HG02981 (cell line): Measurements from ENCODE around the gene PEAK1.

Experiments
- ATAC-seq: cut with Tn5 transposase; IDR thresholded peaks from one replicate; pipeline ENCODE4 v1.9.1; 2021; ENCODE audit warnings: mild to moderate bottlenecking, moderate library complexity; ENCODE audit not compliant: unreplicated experiment

PEAK1 gene, protein sequence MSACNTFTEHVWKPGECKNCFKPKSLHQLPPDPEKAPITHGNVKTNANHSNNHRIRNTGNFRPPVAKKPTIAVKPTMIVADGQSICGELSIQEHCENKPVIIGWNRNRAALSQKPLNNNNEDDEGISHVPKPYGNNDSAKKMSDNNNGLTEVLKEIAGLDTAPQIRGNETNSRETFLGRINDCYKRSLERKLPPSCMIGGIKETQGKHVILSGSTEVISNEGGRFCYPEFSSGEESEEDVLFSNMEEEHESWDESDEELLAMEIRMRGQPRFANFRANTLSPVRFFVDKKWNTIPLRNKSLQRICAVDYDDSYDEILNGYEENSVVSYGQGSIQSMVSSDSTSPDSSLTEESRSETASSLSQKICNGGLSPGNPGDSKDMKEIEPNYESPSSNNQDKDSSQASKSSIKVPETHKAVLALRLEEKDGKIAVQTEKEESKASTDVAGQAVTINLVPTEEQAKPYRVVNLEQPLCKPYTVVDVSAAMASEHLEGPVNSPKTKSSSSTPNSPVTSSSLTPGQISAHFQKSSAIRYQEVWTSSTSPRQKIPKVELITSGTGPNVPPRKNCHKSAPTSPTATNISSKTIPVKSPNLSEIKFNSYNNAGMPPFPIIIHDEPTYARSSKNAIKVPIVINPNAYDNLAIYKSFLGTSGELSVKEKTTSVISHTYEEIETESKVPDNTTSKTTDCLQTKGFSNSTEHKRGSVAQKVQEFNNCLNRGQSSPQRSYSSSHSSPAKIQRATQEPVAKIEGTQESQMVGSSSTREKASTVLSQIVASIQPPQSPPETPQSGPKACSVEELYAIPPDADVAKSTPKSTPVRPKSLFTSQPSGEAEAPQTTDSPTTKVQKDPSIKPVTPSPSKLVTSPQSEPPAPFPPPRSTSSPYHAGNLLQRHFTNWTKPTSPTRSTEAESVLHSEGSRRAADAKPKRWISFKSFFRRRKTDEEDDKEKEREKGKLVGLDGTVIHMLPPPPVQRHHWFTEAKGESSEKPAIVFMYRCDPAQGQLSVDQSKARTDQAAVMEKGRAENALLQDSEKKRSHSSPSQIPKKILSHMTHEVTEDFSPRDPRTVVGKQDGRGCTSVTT (N-terminal part only)

DNA sequence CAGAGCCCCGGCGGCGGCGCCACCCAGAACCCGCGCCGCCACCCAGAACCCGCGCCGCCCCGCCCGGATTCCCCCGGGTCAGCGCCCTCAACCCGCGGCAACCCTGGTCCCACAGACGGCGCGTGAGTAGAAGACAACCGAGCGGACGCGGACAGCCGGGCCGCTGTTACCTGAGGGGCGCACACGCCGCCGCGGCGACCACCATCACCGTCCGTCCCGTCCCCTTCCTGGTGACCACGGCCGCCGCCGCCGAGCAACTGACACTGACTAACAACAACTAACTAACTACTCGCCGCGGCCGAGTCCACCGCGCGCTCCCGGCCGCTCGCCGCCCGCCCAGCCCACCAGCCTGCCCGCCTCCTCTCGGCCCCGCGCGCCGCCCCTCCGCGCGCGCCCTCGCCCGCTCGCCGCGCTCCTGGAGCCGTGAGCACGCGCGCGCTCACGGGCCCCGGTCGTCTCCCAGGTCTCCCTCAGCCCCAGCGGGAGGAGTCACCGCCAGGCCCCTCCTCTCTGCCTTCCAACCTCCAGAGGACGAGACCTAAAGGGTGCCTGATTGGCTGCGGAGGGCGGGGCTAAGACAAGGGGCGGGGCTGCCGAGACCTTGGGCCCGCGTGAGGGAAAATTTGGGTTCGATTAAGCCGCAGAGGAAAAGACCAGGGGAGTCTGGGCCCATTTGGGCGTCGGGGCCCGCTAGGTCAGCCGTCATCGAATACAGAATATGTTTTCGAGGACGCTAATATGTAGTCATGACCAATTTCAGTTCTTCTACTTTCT lies at the start of gene PEAK1:
Gene PEAK1 (minus strand): TSS at position 269 of the 774 bp plus-strand sequence. CDS start 238,178 bp downstream, outside the sequence.
- peak; percentile 92 for ATAC-seq

DNA sequence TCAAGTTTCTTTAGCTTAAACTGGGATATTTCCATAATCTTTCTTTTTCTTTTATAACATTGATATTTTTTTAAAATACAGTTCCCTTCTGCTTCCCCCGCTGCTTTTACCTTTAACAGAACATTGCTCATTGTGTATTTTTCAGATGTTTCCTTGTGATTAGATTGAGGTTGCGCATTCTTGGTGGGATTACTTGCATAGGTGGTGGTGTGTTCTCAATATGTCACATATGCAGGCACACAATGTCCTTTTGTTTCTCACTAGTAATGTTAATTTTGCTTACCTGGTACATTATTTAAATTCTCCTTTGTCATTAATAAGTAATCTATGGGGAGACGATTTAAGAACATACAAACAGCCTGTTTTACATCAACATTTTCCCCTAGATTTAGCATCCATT lies 49.0 kb upstream of the PEAK1 start:
- ATAC-seq, result no peak

DNA sequence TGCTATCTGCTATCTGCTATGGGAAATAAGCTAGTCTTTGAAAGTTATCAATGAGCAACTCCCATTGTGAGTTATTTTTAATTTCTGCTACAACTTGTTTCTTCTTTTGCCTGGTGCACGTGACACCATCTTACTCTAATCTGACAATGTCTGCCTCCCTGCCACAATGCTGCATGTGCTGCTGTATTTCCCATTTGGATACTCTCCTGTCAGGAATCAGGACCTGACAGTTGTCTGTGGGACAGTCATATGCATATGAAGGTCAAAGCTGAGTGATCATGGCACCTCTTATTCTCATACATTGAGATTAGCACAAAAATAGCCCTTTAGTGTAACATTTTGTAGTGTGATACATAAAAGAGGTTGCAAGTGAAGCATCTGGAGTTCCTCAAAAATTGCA lies 46.6 kb upstream of the PEAK1 start:
- ATAC-seq, result no peak

DNA sequence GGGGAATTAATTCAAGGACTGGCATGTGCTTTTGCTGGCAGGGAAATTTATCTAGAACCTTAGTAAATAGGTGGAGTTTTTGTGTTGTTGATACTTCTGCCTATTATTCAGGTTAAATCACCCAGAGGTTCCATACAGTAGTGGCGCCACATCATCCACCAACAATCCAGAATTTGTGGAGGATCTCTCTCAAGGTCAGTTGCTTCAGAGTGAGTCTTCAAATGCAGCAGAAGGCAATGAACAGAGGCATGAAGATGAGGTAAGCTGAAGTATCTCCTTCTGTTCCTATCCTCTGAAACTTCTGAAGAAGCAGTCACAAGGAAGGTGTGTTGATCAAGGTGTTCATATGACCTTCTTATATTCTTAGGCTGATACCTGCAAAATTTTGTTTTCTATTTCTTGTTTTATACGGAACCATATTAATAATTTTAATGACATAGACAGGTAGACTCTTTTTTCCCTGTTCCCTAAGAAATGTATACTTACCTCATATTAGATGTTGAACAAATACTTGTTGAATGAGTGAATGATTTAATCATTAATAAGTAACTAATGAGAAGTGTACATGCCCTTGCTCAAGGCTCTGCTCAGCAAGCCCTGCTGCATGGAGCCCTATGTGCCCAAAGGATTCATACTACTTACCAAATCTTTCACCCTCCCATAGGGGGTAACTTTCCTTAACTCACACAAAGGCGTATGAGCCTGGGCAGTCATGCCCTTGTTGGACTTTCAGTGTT lies 44.4 kb upstream of the PEAK1 start:
- no peak for ATAC-seq

DNA sequence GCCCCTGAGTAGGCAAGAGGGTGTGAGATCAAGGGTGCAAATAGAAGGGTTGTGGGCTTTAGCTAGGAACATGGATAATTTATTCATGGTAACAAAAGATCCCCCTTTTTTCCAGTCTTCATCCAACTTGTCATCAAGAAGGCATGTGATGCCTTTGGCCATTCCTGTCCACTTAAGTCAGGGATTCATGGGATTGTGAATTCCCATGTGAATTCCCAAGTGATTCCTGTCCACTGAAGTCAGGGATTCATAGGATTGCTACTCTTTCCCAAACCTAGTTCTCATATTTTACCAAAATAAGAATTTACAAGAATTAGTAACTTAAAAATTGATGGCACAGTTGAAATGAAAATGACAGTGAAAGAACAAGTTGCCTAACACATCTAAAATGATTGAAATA lies 41.6 kb upstream of the PEAK1 start:
- no peak for ATAC-seq

DNA sequence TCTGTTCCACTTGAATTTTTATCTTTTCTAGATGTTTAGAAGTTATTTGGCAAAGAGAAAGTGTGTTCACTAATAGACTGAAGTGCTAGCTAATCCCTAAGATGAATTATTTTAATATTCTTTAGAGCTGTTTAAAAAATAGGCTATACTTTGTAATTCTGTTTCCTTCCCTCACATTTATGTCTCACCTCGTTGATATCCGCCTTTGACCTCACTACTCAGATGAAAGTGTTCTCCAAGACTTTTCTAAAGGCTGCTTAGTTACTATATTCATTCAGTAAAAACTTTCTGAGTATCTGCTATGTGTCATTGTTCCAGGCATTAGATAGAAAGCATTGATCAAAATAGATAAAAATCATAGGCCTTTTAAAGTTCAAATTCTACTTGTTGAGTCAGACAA lies 39.1 kb upstream of the PEAK1 start:
- no peak for ATAC-seq

DNA sequence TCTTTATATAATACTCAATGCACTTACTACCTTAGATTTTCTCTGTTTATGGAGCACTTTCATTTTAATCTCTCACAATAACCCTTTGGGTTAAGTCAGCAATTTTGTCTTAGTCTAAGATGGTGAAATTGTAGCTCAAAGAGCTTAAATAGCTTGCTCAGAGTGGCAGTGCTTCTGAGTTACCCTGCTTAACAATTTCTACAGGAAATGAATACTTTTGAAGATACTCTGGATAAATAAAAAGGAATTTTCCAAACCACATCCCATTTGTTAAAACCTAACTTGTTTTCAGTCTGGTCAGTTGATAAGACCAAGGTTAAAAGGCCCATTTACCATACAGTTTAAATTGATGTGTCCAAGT lies 38.0 kb upstream of the PEAK1 start:
- ATAC-seq, result no peak

DNA sequence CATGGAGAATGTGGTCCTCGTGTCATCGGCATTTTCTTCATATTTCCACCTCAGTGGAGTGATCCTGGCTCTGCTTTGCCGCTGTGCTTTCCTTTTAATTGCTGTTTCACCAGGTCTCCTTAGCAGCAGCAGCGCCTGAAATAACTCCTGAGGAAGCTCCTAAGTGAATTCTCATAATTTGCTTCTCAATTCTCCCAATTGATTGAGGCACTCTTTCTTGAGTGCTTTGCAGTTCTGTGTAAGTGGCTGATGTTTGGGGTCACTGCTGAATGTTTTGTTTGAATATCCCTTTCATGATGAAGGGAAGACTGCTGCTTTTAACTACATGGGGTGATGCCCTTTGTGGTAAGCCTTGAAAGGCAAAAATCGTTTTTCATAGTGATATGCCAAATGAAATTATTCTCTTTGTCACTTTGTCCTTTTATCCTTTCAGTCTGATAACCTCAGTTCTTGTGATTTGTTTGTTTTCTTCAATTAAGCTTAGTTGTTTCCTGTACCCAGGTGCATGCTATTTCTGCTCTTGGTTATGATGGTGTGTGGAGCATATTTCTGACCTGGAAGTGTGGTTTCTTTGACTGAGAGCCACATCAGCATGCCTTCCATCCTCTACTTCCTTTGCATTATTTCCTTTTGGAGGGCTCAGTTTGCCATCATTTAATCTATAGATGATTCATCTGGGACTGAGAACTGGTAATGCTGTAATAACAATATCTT lies 37.4 kb upstream of the PEAK1 start:
- ATAC-seq, result no peak

DNA sequence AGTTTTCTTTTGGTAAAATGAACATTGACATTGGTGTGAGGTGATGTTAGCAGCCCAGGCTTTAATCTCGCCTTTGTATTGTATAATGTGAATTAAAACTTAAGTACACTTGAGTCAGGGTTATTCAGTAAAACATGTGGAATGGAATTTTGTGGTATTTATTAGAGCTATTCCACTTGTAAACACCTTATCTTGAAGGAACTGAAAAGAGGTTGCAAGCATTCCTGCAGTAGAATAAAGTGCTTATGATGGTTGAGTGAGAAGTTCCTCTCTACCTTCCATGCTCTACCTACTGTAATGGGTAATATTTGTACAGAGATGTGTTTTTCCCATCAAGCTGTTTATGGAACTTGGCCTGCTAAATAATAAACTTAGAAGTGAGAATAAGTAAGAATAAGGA lies 36.8 kb upstream of the PEAK1 start:
- no peak for ATAC-seq

DNA sequence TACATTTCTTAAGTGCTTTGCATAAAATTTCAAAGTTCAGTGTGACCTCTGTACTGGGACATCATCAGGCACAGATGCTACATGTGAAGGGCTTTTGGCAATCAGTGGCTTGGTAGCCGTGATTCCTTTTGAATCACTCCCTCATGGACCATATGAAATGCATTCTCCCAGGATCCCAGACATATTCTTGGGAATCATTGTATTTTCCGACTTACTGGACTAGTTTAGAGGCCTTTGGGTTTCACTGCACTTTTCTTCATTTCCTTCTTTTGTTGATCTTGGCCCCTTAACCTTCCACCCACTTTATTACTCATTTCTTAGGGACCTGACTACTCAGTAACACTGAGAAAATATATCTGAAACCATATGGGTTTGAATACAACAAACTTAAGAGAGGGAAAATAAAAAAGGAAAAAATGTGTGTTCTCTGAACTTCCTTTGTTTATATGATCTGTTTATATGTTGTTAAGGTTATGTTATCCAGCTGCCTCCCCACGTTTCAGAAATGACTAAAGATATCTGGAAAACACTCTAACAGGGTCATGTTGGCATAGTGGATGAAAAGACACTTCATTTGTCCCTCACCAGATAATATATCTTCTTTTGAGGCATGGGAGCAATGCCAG lies 35.9 kb upstream of the PEAK1 start:
- ATAC-seq, result no peak

DNA sequence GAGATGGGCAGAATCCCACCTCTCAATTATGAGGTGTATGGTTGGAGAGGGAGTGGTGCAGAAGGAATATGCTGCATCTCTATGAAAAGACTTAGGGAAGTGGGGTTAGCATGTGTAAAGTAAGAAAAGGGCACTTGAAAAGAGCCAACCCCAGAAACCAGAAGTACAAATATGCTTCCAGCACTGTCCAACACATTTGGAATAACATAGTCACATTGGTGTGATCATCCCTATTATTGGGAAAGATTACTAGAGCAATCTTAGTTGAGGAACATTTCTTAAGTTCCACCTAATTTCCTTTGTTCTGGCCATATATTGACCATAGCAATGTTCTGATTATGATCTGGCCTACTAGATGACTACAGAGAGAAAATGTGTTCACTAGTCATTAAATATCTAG lies 35.0 kb upstream of the PEAK1 start:
- ATAC-seq, result no peak

DNA sequence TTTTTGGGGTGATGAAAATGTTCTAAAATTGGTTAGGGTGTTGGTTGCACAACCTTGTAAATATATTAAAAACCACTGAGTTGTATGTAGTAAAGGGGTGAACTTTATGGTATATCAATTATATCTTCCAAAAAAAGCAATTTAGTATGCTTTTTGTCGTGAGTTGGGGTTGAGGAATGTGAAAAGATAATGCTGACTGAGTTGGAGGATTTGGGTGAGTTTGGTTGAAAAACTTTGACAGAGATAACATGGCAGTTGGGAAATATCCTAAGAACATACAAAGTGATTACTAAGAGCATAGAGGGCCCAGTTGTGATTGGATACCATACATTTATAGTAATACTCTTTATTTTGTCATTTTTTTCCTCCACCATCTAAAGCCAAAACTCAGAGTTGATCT lies 34.4 kb upstream of the PEAK1 start:
- ATAC-seq, result no peak

DNA sequence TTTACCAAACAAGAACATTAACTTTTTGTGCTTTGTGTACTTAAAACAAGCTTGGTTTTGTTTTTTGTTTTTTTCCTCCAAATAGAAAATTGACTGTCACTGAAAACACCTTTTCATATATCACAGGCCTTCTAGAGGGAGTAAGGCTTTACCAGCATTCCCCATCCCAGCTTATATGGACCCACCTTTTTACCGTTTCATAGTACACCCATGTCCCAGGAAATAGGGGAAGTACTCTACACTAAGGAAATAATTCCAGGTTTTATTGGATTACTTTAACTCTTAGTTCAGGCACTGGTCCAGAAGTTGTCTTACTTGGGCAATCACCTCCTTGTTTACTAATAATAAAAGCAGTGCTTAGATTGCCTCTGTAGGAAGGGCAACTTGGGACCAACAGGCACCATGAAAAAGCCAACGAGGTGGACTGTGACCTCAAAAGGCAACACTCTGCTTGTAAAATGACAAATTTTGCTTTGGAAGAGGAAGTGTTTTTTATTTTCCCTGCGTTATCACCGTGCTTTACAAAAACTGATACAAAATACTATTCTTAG lies 27.0 kb upstream of the PEAK1 start:
- ATAC-seq, result no peak

DNA sequence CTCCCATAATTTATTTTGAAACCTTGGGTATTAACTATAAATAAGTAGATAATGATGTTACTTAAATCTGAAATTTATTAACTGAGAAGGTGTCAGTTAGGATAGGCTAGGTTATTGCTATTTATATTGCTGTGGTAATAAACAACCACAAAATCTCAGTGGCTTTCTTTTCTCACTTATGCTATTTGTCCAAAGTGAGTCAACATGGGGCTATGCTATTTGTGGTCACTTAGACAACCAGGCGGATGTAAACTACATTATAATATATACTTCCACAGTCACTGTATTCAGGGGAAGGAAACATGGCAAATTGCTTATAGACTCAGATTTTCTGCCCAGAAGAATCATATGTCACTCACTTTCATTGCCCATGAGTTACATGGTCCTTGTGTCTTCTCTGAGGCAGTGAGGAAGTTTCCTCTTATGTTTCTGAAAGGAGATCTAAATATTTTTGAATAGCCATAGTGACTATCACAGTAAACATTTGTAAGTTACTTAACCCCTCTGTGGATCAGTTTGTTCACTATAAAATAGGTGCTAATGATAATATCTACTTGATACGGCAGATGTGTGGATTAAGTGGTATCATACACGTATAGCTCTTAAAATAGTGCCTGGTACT lies 20.6 kb upstream of the PEAK1 start:
- ATAC-seq, result peak; percentile 84

DNA sequence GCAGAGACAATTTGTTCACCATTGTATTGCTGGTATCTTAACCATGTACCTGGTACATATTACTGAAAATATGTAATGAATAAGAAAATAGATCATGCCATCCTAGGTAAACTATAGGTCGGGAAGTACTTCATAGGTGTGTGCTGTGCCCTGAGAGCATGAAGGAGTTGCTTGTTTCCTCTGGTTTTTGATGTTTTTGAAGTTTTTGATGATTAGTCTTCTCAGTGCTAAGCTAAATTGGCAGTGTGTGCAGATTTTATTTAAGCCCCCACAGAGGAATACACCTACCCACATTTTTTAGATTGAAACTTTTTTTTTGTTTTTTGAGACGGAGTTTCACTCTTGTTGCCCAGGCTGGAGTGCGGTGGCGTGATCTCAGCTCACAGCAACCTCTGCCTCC lies 17.4 kb upstream of the PEAK1 start:
- no peak for ATAC-seq

DNA sequence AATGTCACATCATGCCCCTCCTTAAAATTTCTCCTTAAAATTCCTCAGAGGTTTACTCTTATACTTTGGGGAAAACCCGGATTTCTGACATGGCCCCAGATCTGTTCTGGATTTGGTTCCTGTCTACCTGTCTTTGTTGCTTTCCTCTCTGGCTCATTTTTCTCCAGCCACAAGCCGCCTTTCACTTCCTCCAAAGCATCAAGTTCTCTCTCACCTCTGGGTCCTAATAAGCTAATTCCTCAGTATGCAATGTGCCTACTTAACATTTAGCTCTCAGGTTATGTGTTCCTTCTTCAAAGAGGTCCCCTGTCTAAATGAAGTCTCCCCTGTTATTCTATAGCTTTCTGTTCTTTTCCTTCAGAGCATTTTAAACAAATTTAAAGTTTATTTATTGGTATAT lies 16.9 kb upstream of the PEAK1 start:
- ATAC-seq, result no peak

DNA sequence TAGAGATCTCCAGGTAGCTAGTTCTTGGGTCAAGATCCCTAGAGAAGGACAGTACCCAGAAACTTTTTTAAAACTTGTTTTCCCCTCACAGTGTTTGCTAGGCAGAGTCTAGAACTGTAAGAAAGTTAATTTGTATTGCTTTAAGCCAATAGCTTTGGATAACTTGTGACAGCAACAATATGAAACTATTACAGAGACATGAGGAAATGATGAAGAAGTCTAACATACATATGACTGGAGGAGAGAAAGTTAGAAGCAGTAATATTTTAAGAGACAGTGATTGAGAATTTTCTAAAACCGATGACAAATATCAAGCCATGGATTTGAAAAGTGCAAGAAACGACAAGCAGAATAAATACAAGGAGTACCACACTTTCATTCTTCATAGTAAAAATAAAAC lies 10.7 kb upstream of the PEAK1 start:
- ATAC-seq, result no peak

DNA sequence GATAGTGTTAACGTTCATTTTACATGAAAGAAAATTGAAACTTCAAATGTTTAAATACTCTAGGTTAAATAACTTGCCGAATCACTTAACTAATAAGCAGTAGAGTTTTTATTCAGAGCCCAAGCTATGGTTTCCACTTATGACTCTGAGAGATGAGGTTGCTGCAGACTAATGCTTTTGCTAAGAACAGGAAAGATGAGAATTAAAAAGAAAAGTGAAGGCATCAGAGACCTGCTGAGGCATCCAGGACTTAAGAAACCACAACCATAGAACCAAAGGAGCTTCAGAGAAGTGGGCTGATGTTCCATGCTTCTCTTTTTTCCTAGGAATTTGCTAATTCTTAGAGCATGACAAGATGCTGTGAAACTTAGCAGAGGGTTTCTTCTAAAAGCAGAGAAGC lies 10.3 kb upstream of the PEAK1 start:
- ATAC-seq, result no peak

DNA sequence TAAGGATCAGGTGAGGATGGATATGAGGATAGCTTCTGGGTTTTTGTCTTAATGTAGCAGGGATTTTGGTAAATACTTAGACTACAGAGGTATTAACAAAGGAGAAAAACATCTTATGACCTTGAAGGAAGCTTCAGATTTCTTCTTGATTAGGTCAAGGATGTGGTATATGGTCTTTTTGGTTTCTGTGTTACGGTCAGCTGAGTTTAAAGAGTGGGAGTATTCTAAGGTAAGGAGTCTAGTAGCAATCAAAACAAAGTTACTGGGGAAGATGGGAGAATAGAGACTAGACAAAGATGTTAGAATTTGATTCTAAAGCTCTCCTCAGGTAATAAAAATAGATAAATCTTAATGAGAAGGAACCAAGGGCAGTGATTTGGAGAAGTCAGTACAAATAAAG lies 7.0 kb upstream of the PEAK1 start:
- ATAC-seq, result no peak
